NCI-H128 (cell line): Measurements from ENCODE around the gene DLX1.
"Not testable (repeated sequence)": the region's sequence is repeated elsewhere in the genome, so short reads cannot be mapped to it uniquely, and the experiment has no call there.

Source experiments
- DNase-seq: peaks from one replicate; lab custom pipeline; 2025; ENCODE audit not compliant: unreplicated experiment; lab: John Stamatoyannopoulos, UW

DLX1 gene

DNA sequence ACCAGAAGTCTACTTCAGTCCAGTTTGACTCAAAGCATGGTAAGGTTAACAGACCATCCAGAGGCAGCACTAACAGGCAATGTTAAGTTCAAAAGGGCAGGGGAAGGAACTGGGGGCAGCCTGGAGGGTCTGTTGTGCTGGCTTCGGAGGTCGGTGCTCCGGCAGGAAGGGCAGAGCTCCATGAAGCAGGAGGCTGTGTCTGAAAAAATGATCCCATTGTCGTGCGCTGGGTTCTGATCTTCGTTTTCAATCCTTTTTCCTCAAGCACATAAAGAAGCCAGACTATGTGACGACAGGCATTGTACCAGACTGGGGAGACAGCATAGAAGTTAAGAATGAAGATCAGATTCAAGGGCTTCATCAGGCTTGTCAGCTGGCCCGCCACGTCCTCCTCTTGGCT is 21.9 kb upstream of the DLX1 start:
- no peak for DNase-seq

DNA sequence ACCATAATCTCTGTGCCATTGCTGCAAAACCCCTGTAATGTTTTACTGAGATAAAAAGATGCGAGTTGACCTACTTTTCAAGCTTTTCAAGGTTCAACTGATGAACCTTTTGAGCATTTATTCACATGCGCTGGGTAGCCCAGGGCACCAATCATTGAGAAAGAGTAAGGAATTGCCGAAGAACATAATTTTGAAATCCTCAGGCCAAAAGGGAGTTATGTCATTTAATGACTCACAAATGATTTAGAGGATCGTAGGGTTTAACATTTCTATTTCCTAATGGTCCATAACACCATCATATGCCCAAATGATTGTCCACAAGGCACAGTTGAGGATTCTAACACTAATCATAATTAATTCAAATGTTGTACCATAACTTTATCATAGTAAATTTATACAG is 20.2 kb upstream of the DLX1 start:
- no peak for DNase-seq

DNA sequence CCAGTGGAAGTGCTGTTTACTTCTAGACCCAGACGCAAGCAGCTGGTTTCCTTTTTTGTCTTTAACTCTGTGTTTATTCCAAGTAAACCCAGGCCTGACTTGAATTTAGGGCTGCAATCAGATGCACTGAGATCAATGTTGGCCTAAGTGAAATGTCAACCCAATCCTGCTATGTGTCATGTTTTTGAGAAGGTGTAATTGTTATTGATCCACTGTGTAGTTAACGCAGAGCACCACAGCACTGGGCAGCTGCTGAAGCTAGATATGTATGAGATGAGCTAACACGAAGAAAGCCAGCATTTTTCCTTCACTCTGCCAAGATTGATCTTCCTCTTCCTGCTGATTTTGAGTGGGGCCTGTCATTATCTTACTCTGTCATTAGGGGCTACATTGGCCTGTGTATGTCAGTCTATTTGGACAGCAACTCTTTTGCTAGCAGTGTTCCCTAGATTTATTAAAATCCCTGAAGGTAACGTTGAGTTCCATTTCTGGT is 18.9 kb upstream of the DLX1 start:
- no peak for DNase-seq

DNA sequence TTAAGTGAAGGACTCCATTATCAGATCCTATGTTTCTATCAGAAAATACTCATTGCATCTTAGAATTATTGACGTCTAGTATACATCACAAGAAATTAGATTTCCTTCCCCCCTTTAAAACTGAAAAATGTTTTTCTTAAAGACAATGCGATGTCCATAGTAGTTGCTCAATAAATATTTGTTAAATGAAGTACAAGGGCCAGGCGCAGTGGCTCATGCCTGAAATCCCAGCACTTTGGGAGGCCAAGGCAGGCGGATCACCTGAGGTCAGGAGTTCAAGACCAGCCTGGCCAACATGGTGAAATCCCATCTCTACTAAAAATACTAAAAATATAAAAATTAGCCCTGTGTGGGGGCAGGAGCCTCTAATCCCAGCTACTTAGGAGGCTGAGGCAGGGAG is 17.4 kb upstream of the DLX1 start:
- not testable (repeated sequence) for DNase-seq

DNA sequence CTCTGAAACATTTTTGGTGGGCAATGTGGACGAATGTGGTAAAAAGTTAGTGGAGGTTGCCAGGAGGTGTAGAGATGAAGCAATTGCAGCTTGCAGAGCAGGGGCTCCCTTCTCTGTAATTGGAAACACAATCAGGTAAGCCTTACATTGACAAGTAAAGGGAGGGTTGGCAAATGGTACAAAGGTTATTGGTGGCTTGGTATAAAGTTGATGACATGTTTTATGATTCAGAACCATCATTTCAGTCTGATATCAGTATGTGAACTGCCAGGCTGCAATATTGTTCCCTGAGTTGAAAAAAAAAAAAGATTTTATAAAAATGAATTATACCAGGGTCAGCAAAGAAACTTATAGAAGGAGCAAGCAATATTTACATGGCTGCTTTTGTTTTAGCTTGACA is 14.4 kb upstream of the DLX1 start:
- DNase-seq, result no peak

DNA sequence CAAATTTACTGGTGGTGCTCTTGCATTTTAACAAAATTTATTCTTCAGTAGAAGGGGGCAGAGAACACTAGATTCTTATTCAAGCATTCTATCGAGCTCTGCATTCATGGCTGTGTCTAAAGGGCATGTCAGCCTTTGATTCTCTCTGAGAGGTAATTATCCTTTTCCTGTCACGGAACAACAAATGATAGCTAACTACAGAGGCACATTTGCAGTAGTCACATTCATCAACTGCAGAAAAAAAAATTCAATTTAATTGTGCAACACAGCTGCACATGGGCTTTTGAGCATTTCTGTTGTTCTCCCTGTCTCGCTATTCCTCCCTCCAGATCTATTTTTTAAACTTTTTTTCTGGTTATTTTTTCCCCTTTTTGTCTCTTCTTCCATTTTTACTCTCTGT is 13.0 kb upstream of the DLX1 start:
- DNase-seq, result no peak

DNA sequence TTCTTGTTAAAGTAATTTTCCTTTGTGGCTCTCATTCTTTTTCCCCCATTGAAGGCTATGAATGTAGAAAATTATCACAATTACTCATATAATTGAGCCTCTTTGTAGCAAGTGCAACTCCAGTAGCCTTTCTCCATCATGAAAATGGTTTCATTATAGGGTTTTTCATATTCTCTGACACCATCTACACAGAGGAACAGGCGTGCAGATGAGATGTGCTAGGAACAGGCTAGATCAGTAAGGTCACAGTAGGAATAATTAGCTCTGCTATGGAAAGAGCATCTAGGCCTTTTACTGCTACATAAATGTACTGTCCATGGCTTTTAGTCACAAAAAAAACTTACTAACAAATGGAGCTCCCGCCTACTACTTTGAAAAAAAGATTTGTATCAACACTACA is 12.6 kb upstream of the DLX1 start:
- DNase-seq, result no peak

DNA sequence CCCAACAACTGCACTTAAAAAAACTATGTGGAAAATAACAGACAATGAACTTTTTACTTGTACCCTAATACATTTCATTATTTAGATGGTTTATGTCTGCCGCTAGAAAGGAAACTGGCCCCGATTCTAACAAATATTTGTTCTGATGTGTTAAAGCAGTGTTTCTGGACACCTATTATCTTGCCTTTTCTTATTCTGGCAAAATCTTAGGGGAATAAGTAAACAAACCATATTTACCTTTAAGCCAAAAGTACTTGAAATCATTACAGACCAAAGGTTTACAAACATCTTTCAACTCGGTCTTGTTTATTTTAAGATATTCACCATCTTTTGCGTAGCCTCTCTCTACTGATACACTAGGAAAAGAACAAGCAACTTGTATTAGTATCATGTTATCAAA is 11.8 kb upstream of the DLX1 start:
- no peak for DNase-seq

DNA sequence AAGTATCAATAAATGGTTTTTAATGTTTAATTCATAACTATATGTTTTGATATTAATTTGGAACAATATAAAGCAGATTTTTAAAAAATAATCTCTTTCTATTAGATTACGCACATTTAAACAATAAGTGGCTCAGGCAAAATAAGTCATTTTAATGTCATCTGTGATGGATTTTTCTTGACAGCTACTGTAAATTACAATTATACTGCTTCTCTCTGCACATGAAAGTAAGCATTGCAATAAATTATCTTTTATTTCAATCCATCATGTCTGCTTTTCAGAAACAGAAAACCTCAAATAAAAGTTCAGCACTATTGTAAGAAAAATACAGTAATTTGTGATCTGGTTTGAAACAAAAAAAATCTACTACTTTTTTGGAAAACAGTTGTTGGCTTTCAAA is 11.1 kb upstream of the DLX1 start:
- no peak for DNase-seq

DNA sequence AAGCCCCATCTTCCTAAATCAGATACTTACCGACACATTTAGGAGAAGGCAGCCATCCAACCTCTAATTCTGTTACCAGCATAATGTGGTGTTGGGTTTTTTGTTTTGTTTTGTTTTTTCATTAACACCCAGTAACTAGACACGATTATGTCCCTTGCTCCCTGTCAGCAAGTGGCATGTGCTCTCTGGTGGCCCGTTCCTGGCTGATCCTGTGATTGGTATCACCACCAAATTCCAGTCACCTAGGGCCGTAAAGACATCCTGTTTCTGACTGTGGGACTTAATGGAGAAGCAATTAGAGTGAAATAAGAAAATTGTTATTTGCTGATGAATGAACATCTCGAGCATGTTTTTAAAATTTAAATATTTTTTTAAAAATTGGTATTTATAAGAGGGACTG is 5.9 kb upstream of the DLX1 start:
- DNase-seq, result no peak

DNA sequence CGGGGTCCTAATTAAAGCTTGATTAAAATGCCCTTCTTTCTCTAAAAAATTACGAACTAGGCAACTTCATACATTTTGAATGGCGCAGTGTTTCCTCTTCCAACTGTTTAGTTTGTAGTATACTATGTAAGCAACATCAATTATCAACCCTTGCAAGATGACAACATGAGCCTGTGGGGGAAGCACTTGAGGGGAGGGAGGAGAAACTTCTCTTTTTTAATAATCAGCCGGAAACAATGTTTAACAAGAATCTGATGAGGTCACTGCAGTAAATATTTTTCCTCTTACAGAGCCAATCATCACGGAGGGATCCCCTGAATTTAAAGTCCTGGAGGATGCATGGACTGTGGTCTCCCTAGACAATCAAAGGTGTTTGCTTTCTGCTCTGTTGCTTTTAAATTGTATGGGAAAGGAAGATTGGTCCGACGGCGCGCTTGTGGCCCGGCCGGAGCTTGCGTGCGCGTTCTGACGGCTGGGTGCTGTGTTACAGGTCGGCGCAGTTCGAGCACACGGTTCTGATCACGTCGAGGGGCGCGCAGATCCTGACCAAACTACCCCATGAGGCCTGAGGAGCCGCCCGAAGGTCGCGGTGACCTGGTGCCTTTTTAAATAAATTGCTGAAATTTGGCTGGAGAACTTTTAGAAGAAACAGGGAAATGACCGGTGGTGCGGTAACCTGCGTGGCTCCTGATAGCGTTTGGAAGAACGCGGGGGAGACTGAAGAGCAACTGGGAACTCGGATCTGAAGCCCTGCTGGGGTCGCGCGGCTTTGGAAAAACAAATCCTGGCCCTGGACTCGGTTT is 5.3 kb upstream of the DLX1 start:
- no peak for DNase-seq

DNA sequence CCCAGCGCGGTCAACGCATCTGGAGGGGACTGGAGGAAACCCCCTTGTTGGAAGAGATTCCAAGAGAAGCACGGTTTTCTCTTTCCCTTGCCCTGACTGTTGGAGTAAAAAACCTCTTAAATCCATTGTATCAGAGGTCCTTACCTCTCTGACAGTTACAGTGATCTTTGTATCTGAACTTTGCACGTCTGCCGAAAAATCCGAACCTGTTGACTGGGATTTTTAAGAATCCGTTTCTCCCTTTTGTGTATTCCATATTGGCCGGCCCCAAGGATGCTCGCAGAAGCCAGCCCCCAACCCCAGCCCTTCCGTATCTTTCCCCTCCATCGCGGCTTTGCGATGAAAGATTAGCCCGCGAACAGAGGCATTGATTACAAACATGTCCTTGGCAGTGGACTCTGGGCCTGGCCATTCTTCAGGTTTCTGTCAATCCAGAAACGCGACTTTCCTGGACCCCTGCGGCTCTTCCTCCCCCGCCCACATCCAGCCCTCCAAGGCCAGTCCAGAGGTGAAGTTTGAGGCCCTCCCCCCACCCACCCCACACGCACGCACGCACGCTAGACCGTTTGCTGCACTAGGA is 4.6 kb upstream of the DLX1 start:
- no peak for DNase-seq

DNA sequence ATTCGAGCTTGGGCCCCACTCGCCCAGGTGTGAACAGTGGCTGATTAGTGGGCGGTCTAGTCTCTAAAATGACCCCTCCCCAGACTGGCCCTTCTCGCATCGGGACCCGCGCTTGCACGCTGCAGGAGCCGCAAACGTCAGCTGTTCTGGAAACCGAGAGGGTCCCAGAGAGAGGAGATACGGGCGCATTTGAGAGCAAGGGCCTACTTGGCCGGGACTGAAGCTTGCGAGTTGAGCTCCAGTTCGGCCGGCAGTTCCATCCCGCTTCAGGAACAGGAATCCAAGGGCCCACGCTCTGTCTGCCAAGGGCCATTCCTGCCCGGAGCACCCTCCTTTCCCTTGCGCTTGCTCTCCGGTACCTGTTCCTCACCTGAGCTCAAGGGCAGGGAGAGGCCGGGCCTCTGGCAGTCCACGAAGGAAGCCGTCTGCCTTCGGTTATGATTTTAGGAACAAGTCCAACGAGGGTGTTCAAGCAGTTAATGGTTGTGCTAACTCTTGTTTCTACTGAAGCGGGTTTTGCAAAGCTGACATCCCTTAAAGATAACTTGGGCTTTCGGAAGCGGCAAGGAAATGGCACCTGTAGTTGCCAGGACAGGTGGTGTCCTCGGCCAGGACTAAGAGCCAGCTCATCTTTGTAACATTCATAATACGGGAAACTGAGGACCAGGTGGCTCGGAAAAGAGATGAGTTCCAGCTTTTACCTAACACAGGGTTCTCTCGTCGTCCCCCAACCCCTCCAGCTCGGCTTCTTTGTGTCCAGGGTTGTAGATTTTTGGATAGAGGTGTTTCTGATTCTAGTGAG is 3.9 kb upstream of the DLX1 start:
- DNase-seq, result no peak

DNA sequence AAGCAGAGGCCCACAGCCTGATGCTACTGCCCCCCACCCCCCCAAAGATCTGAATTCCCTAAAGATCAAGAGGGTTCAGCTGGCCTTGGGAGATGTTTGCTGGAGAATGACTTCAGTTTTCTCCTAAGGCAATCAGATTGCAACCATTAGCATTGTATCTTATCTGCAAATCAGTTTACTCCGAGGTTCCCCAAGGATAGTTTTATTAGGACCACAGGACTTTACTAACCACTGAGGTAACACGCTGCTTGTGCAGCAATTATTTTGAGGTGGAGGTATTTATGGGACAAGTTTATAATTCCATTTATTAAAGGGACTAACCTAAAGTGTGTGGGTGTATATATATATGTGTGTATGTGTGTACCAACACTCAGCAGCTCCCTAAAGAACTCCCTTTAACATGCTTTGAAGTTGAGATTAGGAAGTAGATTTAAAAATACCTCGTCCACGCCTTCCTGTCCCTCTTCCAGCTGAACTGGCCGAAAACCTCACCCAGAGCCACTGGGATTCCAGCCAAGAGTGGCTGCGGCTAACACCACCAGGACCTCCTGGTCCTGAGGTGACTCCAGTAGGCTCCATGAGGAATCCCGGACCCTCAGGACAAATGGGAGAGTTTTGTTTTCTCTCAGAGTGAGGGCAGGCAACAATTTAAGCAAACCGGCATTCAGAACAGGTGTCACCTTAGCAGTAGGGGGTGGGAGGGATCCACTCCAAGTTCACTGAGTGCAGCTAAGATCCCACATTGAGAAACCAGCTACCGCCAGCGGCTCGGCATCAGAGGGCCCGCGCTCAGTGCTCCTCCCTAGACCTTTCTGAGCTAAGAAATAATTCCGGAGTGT is 3.0 kb upstream of the DLX1 start:
- no peak for DNase-seq

DNA sequence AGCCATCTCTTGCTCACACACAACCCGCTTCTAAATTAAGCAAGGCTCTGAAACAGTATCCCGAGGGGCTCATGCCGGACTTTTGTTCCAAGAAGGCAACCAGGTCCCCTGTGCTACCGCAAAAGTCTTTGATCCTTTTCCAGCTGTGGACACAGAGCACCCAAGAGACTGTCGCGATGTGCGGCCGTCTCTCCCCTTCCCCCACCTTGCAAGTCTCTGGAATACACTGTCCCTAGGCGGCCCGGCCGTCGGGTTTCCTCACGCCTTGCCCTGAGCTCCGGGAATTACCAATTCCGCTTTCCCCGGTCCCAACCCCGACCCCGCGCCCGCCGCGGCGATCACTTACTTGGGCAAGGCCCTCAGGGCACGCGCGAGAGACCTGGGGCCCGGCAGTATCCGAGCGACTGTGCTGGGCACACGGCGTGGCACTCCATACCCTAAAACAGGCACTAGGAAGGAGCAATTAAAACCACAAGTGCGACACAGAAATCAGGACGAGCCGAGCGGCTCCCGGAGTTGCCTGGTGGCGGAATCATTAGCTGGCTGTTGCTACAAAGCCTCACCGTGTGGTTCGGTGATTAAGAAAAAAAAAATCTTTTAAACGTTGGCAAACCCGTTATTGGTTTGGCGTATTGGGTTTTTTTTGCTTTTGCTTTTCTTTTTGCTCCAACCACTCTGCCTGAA is 2.2 kb upstream of the DLX1 start:
- no peak for DNase-seq

DNA sequence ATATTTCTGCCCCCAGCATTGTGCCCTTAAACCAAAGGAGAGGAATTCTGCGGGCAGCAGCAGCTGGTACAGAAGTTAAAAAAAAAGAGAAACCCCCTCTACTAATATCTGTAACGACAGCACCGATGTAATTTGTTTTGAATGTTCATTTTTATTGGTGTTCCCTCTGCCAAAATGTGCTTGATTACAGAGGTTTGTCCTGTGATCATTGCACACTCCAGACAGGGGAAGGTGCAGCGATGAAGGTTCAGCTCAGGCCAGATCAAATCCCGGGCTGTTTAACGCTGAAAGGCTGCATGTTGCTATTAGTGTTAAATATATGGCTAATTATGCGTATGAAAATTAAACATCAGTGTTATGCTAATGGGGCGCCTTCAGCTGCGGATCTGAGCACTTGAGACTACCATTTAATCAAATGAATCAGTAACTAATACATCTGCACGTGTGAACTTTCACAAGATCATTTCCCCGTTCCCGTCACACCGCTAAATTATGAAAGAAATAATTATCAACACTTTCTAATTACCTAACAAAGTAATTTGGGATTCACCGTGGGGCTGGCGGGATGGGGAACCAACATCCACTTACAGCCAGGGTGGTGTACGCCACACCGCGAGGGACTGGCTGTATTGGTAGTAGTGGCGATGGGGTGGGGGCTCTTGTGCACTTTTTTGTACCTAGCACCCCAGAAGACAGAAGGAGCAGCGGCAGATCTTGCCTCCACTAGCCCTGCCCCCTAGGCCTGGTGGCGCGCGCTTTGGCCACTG is 1.5 kb upstream of the DLX1 start:
- no peak for DNase-seq

DNA sequence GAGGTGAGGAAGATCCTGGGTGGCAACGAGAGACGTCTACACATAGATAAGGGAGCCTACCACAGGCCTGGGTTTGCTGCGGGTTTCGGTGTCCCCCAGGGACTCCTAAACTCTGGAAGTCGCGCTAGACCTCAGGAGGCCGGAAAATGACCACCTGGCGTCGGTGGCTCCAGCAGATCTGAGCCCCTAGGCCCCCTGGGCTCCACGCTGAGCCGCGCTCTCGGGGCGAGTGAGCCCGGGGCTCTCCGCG is 987 bp upstream of the DLX1 start:
- no peak for DNase-seq

DNA sequence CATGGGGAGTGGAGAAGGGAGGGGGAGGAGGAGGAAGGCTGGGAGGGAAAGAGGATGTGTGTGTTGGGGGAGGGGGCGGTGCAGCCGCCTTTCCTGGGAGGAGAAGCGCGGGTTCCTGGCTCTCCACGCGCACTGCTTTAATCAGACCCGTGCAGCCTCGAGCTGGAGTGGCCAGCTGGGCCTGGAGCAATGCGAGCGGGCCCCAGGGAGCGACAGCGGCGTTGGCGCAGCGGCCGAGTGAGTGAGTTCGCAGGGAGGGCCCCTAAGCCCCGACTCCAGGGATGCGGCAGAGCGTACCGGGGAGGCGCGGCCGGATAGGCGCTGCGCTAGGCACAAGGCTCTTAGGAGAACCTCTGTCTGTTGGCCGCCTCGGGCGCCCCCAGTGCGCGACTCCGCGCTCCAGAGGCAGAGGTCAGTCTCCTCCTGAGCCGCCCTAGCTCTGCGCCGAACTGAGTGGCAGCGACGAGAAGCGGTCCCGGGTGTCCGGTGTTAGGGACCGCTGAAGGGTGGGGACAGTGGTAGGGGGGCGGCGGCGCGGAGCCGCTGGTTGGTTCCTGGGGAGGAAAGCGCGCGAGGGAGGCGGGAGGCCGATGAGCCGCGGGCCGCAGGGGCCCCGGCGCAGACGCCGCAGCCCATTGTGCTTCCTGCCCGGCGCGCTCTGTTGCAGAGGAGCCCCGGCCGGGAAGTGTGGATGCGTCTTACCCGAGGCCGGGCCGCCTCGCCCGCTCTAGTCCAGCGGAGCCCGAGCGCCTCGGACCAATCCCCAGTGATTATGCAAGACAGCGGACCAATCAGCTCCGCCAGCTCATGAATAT is 455 bp upstream of the DLX1 start:
- peak; percentile 86 for DNase-seq
